Measurements from ENCODE around the gene LSM11.

The LSM11 gene

DNA sequence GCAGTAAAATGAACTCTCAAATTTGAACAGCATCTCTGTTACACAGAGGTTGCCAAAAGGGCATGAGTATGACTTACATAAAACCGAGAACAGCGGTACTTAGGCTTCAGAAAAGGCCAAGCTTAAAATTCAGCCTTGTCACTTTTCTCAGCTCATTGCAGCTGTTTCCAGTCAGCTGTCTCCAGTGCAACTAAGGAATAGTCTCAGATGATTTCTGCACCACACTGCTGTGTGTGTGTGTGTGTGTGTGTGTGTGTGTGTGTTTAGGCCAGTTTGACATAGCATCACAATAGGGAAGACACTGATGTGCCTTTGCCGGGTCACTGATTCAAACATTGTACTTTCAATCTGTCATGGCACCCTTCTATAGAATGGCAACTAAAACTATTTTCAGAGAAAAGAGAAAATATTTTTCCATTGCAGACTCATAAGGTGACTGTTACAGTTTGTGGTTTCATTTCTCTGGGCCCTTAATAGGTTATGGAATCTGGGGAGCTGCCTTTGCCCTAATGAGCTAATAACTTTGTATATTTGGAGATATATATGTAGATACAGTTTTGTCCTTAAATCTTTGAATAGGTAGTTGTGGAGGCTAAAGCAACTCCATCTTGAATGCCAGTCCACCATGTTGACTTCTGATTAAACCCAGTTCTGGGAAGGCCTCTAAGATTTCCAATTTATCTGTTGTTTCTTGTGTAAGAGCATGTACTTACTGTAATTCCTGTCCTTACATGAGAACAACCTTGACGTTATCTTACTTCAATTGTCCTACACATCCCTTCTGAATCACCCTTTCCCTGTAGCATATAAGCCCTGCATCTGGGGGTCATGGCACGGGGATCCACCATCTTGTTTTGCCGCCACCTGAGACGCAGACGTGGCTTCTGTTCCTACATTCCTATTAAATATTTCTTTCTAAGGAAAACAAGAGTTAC is 4.5 kb downstream of the LSM11 start:
- no peak overlapping the region for H3K4me3 ChIP-seq (ENCODE audit: low read length)
- no peak for TF ChIP-seq ZNF274 (IDR thresholded peaks at IDR 0.05; ENCODE audit: low read depth, low read length)

DNA sequence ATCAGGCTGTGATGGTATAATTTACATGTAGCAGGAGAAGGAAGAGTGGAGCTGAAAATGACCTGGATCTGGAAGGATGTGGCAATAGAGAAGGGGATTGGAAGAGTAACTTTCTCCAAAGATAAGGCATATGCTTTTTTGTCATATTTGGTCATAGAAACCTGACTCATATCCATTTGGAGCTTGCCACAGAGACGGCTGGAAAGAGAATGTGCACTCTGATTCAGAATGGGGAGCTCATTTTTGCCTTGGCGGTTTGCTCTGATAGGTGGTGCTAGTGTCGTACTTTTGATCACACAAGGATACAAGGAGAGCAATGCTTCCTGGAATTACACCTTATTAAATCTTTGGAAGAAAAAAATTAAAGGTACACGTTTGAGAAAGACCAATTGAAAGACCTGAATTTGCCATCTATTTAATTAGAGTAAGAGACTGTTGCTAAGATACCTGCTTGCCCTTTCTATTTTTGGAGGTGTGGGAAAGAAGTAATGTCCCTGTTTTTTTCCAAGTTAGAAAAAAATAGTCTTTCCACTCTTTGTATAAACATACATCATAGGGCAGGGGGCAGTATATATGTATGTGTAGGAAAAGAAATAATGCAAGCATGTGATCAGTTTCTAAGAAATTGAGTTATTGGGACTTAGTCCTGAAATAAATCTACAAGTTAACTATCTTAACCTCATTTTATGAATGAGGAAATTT is 5.4 kb downstream of the LSM11 start:
- no peak for TF ChIP-seq ZNF274 (IDR thresholded peaks at IDR 0.05; ENCODE audit: low read depth, low read length)
- H3K4me3 ChIP-seq (ENCODE audit: low read length) = no peak overlapping the region

DNA sequence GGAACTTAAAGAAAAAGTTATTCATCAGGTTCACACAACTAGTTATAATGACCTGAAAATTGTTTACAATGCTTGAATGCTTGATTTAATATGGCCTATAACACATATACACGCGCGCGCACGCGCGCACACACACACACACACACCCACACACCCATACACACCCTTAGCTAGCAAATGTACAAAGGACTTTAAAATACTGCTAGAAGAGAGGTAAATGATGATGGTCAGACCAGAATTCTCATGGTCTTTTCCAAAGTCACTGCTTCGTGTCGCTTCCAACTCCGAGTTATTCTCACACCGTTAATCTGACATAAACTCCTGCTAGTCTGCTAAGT is 5.9 kb downstream of the LSM11 start:
- no peak overlapping the region for H3K4me3 ChIP-seq (ENCODE audit: low read length)
- no peak for TF ChIP-seq ZNF274 (IDR thresholded peaks at IDR 0.05; ENCODE audit: low read depth, low read length)

DNA sequence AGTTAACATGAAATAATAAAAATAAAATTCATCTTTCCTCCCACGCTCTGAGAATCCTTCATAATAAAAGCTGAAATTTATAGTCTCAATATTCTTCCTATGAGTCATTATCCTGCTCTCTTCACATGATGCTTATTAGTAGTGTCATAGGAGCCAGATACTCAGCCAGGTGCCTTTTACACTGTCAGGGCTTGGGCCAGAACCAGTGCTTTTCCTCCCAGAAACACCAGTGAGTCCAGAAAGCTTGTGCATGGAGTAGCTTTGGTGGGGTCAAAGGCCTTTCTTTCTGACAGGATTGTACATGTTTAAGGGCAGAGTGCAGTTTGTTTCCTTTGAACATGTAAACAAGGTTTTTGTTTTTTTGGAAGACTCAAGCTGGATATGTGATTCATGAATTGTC is 6.8 kb downstream of the LSM11 start:
- no peak overlapping the region for H3K4me3 ChIP-seq (ENCODE audit: low read length)
- no peak for TF ChIP-seq ZNF274 (IDR thresholded peaks at IDR 0.05; ENCODE audit: low read depth, low read length)

DNA sequence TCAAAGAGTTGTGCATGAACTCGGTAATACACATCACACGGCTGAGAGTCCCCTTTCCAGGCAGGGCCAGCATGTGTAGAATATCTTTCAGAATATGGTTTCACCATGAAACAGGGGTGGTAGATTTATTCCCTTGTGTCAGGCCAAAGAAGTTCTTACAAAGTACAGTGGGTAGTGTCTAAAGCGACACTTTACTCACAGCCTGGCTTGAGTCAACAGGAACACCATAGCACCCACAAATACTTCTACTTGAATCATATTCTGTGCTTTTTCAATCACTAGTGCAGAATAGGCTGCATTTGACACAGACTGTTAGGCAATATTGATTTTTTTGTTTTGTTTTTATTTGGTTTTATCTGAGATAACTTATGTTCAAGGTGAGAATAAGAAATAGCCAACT is 12.6 kb downstream of the LSM11 start:
- no peak for TF ChIP-seq ZNF274 (IDR thresholded peaks at IDR 0.05; ENCODE audit: low read depth, low read length)
- H3K4me3 ChIP-seq (ENCODE audit: low read length) = no peak overlapping the region

DNA sequence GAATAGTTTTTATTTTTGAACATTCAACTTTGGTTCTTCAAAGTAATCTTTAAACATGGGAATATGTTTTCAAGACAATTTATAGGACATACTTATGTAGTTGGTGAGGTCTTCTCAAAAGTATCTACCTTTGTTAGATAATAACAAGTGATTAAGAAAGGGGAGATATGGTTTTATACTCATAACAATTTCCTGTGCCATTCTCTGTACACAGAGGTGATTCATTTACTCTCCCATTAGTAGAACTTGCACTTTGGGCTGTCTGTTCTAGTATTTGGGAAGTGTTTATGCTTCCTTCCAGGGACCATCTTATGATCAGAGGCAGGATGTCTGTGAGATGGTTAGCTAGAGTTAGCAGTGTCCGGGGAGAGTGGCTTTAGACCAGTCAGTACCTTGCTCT is 15.2 kb downstream of the LSM11 start:
- H3K4me3 ChIP-seq (ENCODE audit: low read length) = no peak overlapping the region
- no peak for TF ChIP-seq ZNF274 (IDR thresholded peaks at IDR 0.05; ENCODE audit: low read depth, low read length)

DNA sequence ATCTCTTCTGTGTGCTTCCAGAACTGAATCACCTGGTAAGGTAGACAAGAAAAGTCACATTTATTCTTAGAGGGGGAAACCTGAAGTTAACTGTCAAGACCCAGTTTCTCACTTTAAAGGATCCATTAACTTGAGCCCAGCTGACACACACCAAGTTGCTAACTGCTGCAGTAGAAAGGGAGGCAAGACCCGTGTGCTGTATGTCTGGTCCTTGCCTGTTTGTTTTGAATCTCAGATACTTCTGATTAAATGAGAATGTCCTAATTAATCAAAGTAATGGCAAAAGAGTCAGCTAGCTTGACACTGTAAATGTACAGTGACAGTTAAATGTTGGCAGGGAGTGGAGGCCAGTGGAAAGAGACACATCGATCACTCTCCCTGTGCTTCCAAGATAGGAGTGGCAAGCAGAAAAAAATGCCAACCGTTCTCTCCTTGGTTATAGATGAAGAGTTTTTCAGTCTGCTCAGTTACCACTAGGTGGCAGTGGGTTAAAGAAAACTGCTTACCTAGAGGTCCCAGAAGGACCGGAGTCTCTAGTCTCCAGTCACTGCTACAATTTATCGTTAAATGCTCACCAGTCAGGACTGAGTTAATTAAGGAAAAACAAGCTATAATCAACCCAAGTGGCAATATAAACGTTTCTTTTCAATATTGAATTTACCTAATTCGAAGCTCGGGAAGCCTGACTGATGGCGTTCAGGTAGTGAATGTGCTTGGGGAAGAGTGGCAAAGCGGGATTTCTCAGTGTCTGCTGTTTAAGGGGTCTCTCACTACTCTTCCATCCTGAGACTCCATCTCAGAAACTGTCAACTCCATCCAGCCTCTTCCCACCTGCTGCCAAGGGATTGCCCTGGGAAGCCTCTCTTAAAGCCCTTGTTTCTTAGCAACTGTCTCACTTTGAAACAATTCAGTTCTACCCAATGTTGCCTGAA is 18.4 kb downstream of the LSM11 start:
- no peak for TF ChIP-seq ZNF274 (IDR thresholded peaks at IDR 0.05; ENCODE audit: low read depth, low read length)
- H3K4me3 ChIP-seq (ENCODE audit: low read length) = no peak overlapping the region

DNA sequence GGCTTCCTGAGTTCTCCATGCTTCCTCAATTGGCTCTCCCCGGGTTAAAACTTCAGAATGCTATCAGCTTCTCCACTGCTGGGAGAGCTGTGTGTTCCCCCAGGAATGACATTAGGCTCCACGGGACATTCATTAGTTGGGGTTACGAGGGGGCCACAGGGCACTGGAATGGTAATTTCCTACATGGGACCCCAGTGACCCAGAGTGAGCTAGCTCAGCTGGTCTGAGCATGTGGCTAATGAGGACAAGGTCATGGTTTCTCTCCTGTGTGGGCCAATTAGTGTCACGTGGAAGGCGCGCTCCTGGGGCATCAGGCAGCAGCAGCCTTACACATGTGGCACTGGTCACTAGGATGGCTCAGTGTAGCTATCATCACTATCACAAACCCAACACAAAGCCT is 21.0 kb downstream of the LSM11 start:
- no peak overlapping the region for H3K4me3 ChIP-seq (ENCODE audit: low read length)
- no peak for TF ChIP-seq ZNF274 (IDR thresholded peaks at IDR 0.05; ENCODE audit: low read depth, low read length)

DNA sequence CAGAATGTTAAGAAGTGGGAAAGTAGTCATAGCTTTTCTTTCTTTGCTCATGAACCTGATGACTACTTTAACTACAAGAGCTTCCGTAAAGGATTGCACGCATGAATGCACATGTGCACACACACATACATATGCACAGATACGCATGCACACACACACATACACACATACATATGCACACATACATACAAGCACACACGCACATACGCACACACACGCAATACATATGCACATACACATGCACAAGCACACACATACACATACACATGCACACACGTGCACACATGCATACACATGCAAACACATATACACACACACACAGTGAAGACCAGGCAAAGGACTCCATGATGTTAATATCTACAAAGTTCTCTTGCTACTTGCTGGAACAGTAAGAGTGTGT is 22.9 kb downstream of the LSM11 start:
- no peak for TF ChIP-seq ZNF274 (IDR thresholded peaks at IDR 0.05; ENCODE audit: low read depth, low read length)

DNA sequence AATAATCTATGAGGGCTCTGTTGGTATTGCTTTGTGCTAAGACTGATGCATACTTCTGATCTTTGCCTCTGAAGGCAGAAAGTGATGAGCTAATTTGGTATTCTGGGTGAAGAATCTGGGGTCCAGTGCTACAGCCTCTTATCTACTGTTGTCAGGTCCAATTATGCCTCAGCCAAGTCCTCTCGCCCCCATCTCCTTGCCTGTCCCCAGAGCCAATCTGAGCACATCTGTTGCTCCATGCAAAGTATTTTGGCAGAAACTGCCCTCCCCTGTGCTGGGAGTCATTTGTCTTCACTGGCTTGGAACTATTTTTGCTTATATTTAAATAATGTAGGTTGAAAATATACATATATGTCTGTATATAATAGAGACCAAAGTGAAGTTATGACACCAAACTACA is 23.4 kb downstream of the LSM11 start:
- no peak for TF ChIP-seq ZNF274 (IDR thresholded peaks at IDR 0.05; ENCODE audit: low read depth, low read length)
- no peak overlapping the region for H3K4me3 ChIP-seq (ENCODE audit: low read length)

More for the DNA sequence above, 22.9 kb downstream of the LSM11 start:
- H3K4me3 ChIP-seq (ENCODE audit: low read length) = no peak overlapping the region

DNA sequence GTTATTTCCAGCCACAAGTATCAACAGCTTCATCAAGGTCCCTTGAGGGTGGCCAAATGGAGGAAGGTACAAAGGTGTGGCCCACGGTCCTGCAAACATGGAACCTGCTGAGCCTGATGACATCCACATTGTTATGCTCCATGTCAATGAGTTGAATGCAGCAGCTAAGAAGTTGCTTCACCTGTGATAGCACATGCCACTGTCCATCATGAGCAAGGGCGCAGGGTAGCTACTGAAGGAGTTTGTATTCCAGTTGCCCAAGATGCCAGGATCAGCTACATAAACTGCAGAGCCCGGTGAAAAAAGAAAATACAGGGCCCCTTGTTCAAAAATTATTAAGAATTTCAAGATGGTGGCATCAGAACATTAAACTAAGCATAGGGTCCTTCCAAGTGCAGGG is 24.2 kb downstream of the LSM11 start:
- no peak for TF ChIP-seq ZNF274 (IDR thresholded peaks at IDR 0.05; ENCODE audit: low read depth, low read length)
- H3K4me3 ChIP-seq (ENCODE audit: low read length) = no peak overlapping the region

DNA sequence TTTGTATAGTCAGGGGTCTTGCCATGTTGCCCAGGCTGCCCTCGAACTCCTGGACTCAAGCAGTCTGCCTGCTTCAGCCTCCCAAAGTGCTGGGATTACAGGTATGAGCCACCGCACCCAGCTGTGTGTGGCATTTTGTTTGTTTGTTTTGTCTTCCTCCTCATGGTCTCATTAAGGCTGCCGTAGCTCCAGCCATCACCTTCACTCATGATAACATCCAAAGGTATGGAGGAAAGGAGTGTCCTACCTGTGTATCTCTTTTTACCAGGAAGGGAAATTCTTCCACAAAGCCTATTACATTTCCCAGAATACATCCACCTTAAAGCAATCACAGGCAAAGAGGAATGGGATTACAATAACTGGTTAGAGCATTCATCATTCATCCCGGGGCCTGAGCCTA is 27.2 kb downstream of the LSM11 start:
- no peak for TF ChIP-seq ZNF274 (IDR thresholded peaks at IDR 0.05; ENCODE audit: low read depth, low read length)
- H3K4me3 ChIP-seq (ENCODE audit: low read length) = no peak overlapping the region

DNA sequence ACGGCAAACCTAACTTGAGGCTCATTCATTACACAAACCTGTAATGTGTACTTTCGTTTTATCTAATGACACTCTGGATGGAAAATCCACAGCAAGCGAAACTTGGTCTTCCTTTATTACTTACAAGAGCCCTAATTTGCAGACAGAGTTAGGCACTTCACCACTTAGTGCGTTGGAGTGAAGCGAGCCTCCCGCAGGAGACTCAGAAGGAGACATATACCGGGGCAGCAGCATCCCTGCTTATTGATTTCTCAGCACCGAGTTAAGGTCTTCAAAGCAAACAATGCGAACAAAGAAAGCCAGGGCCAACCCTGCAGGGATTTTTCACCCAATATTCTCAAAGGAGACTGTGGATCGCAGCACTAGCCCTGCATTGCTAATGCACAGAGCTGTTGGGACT is 28.6 kb downstream of the LSM11 start:
- no peak for TF ChIP-seq ZNF274 (IDR thresholded peaks at IDR 0.05; ENCODE audit: low read depth, low read length)
- no peak overlapping the region for H3K4me3 ChIP-seq (ENCODE audit: low read length)

DNA sequence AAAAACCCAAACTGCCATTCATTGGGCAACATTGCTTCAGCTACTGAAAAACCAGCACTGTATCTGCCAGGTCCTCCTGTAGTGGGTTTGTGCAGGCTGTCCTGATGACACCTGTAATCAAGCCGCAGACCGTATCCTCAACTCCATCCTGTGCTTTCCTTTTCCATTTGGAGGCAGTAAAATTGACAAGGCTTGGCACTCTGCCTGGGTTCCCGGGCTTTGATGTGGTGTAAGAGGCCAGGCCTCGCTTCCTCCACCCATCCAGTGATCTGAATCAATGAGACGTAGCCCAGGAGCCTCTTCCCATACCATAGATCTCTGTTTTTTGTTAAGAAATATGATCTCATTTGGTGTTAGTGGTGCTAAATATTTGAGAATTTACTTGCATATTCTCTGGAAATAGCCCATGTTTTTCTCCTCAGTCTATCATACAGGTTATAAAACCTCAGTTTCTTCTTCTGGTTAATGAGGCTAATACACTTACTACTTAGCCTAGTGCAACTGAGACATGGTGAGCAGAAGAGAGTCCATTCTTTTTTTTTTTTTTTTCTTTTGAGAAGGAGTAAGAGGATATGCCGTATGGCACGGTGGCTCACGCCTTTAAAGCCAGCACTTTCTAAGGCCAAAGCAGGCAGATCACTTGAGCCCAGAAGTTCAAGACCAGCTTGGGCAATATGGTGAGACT is 34.8 kb downstream of the LSM11 start:
- H3K4me3 ChIP-seq (ENCODE audit: low read length) = no peak overlapping the region
- TF ChIP-seq ZNF274 (IDR thresholded peaks at IDR 0.05; ENCODE audit: low read depth, low read length) = no peak

All from GM08714 (cell line).